Prostate gland (tissue), 2 donors: Measurements from ENCODE around the gene DACT1. TPM values are rescaled to one million over a fixed set of nuclear protein-coding genes. Genes with fewer than 3 reads are reported as not detected.

Experiments
- DNase-seq: peaks from one replicate; pipeline ENCODE4 v3.0.0-alpha.2; 2019; ENCODE audit warnings: low spot score
- H3K27ac ChIP-seq, 2 donors: fragments of 200-600 bp; sonication (generic); 2 replicates each; pipeline ENCODE4 v1.5.1; 2017 to 2019
- H3K27me3 ChIP-seq: fragments of 200-600 bp; sonication (generic); replicated peaks from 2 replicates; pipeline ENCODE4 v1.5.1; 2019; ENCODE audit not compliant: insufficient read depth
- H3K36me3 ChIP-seq, 2 donors: fragments of 200-600 bp; sonication (generic); 1 replicate in 1 of 2; 2 replicates in 1 of 2; pipeline versions ENCODE4 v1.5.1 to v1.8.1; 2017 to 2019
- H3K4me1 ChIP-seq: fragments of 200-600 bp; sonication (generic); replicated peaks from 2 replicates; pipeline ENCODE4 v1.5.1; 2019
- H3K4me3 ChIP-seq, 2 donors: fragments of 200-600 bp; sonication (generic); 2 replicates each; pipeline ENCODE4 v1.5.1; 2017 to 2019
- H3K9me3 ChIP-seq: fragments of 200-600 bp; sonication (generic); 2 replicates; pipeline ENCODE4 v1.5.1; 2017
- POLR2A ChIP-seq: fragments of 450-650 bp; IDR thresholded peaks from one replicate; pipeline ENCODE4 v1.6.1; 2016; ENCODE audit warnings: antibody characterized with exemption, mild to moderate bottlenecking
- POLR2AphosphoS5 ChIP-seq: sonication (generic); formaldehyde crosslinking; IDR thresholded peaks from one replicate; pipeline ENCODE4 v1.6.1; 2017; ENCODE audit warnings: antibody characterized with exemption
- WGBS: methylation state at CpG from one replicate; pipeline ENCODE4 v1.1.5; 2018; 5-methylcytosine and 5-hydroxymethylcytosine counted together
- intact Hi-C: fragments of 100-400 bp; cut with DNase I; formaldehyde crosslinking; loops from one replicate; pipeline ENCODE4 v1.14.2; 2022
- total RNA-seq, 2 donors: library from RNA; depleted of rRNA; stranded (reverse); fragments of >200 nt; gene quantifications; one replicate each; pipeline ENCODE4 v1.1.0, GENCODE V29; 2016
- TF ChIP-seq, protein P1 (sequence below), 4 experiments: fragments of 200-600 bp in 2 of 4; fragments of 450-650 bp in 2 of 4; sonication (generic) in 2 of 4; IDR thresholded peaks; 1 replicate in 3 of 4; 2 replicates in 1 of 4; pipeline ENCODE4 v1.5.1; 2016 to 2019; ENCODE audit warnings: antibody characterized with exemption in 4 of 4, mild to moderate bottlenecking in 2 of 4, moderate library complexity in 2 of 4

The DACT1 gene
- total RNA-seq, 2 donors from 2014 or later = 4.5 to 27.1 TPM

DNA sequence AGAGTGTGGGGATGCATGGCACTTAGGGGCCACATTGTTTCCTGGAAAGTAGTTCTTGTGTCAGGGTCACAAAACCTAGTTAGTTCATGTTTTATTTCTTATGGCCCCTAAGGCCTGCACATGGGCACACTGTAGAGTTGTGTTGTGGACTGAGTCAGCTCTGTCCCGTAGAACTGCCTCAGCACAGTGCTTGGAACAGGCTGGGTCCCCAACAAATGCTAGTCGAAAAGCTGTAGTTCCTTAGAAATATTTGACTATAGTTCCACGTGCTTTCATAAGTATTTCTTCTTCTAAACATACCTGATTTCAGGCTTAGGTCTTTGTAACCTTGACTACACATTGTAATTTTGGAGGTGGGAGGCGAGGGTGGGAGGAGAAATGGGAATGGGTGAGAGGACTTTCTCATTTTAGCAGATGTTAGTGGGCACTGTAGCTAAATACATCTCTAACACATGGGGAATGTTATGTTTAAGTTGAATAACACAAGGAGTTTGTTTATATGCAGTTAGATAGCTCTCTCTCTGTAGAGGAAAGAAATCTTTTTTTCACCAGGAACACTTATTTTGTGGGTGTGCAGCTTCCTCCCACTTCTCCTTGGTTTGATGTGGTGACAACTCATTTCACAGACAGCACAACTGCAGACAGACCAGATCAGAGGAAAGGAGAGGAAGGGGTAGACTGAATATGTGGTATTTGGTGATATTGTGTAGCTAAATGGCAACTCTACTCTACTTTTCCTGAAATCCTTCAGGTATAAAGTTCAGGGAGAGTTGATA lies 39.5 kb upstream of the DACT1 start:
- Histone ChIP-seq H3K4me3 (no peak overlapping the region), H3K4me1 (no peaks in the 10 kb centered on the region), H3K27me3 (no peaks in the 10 kb centered on the region), H3K36me3 (no peaks in the 10 kb centered on the region), H3K27ac (no peak overlapping the region), H3K9me3 (no peaks in the 10 kb centered on the region)
- 87% methylated on average over 4 of the region's 4 CpGs for WGBS
- TF ChIP-seq, protein P1, sequence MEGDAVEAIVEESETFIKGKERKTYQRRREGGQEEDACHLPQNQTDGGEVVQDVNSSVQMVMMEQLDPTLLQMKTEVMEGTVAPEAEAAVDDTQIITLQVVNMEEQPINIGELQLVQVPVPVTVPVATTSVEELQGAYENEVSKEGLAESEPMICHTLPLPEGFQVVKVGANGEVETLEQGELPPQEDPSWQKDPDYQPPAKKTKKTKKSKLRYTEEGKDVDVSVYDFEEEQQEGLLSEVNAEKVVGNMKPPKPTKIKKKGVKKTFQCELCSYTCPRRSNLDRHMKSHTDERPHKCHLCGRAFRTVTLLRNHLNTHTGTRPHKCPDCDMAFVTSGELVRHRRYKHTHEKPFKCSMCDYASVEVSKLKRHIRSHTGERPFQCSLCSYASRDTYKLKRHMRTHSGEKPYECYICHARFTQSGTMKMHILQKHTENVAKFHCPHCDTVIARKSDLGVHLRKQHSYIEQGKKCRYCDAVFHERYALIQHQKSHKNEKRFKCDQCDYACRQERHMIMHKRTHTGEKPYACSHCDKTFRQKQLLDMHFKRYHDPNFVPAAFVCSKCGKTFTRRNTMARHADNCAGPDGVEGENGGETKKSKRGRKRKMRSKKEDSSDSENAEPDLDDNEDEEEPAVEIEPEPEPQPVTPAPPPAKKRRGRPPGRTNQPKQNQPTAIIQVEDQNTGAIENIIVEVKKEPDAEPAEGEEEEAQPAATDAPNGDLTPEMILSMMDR (IDR thresholded peaks at IDR 0.05) = no peak
- TF ChIP-seq POLR2AphosphoS5 = no peak
- TF ChIP-seq POLR2A = no peak
- DNase-seq = no peak
- intact Hi-C loops = no loop called here

DNA sequence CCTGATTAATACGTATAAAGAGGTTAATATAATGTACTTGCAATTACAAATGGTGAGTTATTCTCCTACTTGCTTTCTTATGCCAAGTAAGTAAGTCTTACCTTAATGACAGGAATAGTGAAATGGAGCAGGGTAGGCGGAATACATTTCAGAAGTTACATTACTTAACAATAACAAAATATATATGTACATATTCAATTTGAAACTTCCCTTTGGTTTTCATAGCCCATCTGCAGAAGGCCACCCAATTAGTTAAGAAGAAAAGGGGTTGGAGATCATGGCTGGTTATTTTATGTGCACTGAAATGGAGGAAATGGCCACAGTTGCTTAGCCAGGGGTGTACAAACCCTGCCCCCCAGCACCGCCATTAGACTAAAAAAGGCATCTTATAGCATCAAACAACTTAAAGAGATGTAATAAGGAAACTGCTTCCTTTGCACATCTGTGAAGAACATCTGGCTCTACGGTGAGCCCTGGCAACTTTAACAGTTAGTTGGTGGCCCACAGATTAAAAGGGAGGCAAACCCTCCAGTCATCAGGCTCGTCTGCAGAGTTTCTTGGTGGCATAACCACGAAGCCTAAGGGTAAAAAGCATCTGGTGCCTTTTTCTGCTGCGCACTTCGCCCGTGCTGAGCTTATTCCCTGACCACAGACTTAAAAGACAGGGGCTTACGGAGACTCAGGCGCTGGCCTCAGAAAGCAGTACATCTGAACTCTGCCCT lies 38.8 kb upstream of the DACT1 start:
- Histone ChIP-seq H3K36me3 (no peaks in the 10 kb centered on the region), H3K27me3 (no peaks in the 10 kb centered on the region), H3K9me3 (no peaks in the 10 kb centered on the region), H3K4me1 (no peaks in the 10 kb centered on the region), H3K4me3 (no peak overlapping the region), H3K27ac (no peak overlapping the region)
- intact Hi-C loops = no loop called here
- no peak for DNase-seq
- TF ChIP-seq POLR2AphosphoS5 (no peak), POLR2A (no peak)
- TF ChIP-seq, protein P1 (IDR thresholded peaks at IDR 0.05) = no peak
- WGBS = 96% methylated on average over 11 of the region's 11 CpGs

DNA sequence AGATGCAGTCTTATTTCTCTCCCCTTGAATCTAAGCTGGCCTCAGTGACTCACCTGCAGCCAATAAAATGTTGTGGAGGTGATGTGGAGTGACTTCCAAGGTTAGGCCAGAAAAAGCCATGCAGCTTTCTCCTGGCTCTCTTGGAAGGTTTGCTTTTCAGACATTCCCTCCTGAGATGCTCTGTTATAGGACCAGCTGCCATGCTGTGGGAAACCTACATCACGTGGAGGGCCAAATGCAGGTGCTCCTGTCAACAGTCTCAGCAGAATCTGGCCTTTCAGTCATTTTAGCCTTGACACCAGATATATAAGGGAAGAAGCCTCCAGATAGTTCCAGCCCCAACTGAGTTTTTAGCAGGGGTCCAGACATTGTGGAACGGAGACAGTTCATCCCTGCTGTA lies 38.1 kb upstream of the DACT1 start:
- intact Hi-C loops = no loop called here
- no peaks in the 10 kb centered on the region for H3K4me1 ChIP-seq
- H3K27ac ChIP-seq = no peak overlapping the region
- no peak for DNase-seq
- no peak overlapping the region for H3K4me3 ChIP-seq
- WGBS = 98% methylated on average over 2 of the region's 2 CpGs
- H3K36me3 ChIP-seq = no peaks in the 10 kb centered on the region
- TF ChIP-seq, protein P1 (IDR thresholded peaks at IDR 0.05) = no peak
- TF ChIP-seq POLR2A (no peak), POLR2AphosphoS5 (no peak)
- no peaks in the 10 kb centered on the region for H3K9me3 ChIP-seq
- no peaks in the 10 kb centered on the region for H3K27me3 ChIP-seq

DNA sequence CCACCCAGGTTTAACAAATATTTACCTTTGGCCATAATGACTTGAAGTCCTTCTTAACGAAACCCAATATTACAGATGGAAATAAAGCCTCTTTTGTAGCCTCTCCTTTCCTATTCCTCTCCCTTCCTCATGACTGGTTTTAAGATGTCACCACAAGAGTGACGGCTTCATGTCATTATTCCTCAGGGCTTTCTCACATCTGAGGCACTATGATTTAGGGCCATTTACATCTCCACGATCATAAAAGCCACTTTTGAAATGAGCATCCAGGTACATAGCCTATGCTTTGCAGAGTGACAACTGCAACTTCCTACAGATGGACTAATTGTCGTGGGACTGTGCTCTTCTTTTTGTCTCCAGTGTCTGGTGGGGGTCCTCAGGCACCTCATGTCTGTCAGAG lies 32.3 kb upstream of the DACT1 start:
- no peak for DNase-seq
- Histone ChIP-seq H3K36me3 (no peaks in the 10 kb centered on the region), H3K4me1 (no peaks in the 10 kb centered on the region), H3K27me3 (no peaks in the 10 kb centered on the region), H3K4me3 (no peak overlapping the region), H3K9me3 (no peaks in the 10 kb centered on the region), H3K27ac (no peak overlapping the region)
- WGBS = 77% methylated on average over 4 of the region's 4 CpGs
- no peak for TF ChIP-seq POLR2A
- TF ChIP-seq, protein P1 (IDR thresholded peaks at IDR 0.05) = no peak
- intact Hi-C loops = no loop called here
